OCI-LY7 (cell line): ENCODE measurements around the gene SLC30A2. TPM values are rescaled to one million over a fixed set of nuclear protein-coding genes. Genes with fewer than 3 reads are reported as not detected.

Experiments
- BruUV-seq: library from RNA; stranded (reverse); fragments of 400-500 nt; replicated peaks from 2 replicates; lab custom pipeline; 2021; lab: Mats Ljungman, UMichigan
- CTCF ChIA-PET: fragments of 300-600 bp; sonication (Branson Sonifier 250); formaldehyde crosslinking; loops from one replicate; lab custom pipeline; 2022; ENCODE audit warnings: antibody characterized with exemption; ENCODE audit not compliant: unreplicated experiment; lab: Charles Lee
- POLR2A ChIA-PET: fragments of 300-600 bp; sonication (Branson Sonifier 250); formaldehyde crosslinking; loops from one replicate; lab custom pipeline; 2022; ENCODE audit warnings: antibody characterized with exemption; lab: Charles Lee
- DNase-seq: peaks from one replicate; pipeline ENCODE4 v3.0.0-alpha.2; 2015; ENCODE audit warnings: low spot score
- H2AFZ ChIP-seq: fragments of 200-600 bp; sonication (generic), shearing (Covaris generic); 2 replicates; pipeline ENCODE4 v1.6.1; 2014; ENCODE audit warnings: mild to moderate bottlenecking, antibody characterized with exemption, low read length, moderate library complexity
- H3K27ac ChIP-seq: fragments of 200-600 bp; sonication (generic); 2 replicates; pipeline ENCODE4 v1.5.1; 2014; ENCODE audit warnings: mixed run types, low read depth, mild to moderate bottlenecking, moderate library complexity, low read length, inconsistent platforms; ENCODE audit not compliant: poor library complexity, severe bottlenecking
- H3K36me3 ChIP-seq: fragments of 200-600 bp; sonication (generic); 2 replicates; pipeline ENCODE4 v1.6.1; 2014; ENCODE audit warnings: mild to moderate bottlenecking, antibody characterized with exemption, low read length, moderate library complexity, mixed read lengths; ENCODE audit not compliant: insufficient read depth
- H3K4me1 ChIP-seq: fragments of 200-600 bp; sonication (generic); 2 replicates; pipeline ENCODE4 v1.5.1; 2014; ENCODE audit warnings: mild to moderate bottlenecking, low read length; ENCODE audit not compliant: insufficient read depth, poor library complexity, severe bottlenecking
- H3K4me2 ChIP-seq: fragments of 200-600 bp; sonication (generic); 2 replicates; pipeline ENCODE4 v1.6.1; 2014; ENCODE audit warnings: mild to moderate bottlenecking, low read length
- H3K4me3 ChIP-seq: fragments of 200-600 bp; sonication (generic); 2 replicates; pipeline ENCODE4 v1.5.1; 2014; ENCODE audit warnings: mild to moderate bottlenecking, low read depth, low read length; ENCODE audit not compliant: poor library complexity, severe bottlenecking
- H3K79me2 ChIP-seq: fragments of 200-600 bp; sonication (generic); 2 replicates; pipeline ENCODE4 v1.6.1; 2016; ENCODE audit warnings: low read depth, mild to moderate bottlenecking, low read length, moderate library complexity, mixed read lengths; ENCODE audit not compliant: insufficient read depth
- H3K9me2 ChIP-seq: fragments of 200-600 bp; sonication (generic); 2 replicates; pipeline ENCODE4 v1.6.1; 2016; ENCODE audit warnings: mild to moderate bottlenecking, low read length, mixed read lengths; ENCODE audit not compliant: insufficient read depth
- H3K9me3 ChIP-seq: fragments of 200-600 bp; sonication (generic); 2 replicates; pipeline ENCODE4 v1.6.1; 2014; ENCODE audit warnings: mild to moderate bottlenecking, mixed run types, low read length, mixed read lengths
- H4K20me1 ChIP-seq: fragments of 200-600 bp; sonication (generic); 2 replicates; pipeline ENCODE4 v1.6.1; 2014; ENCODE audit warnings: mild to moderate bottlenecking, antibody characterized with exemption, low read length, moderate library complexity, mixed read lengths; ENCODE audit not compliant: insufficient read depth
- CTCF ChIP-seq: fragments of 200-600 bp; sonication (generic); conservative IDR thresholded peaks from 2 replicates; pipeline ENCODE4 v1.5.1; 2014; ENCODE audit warnings: mild to moderate bottlenecking, antibody characterized with exemption, low read length, moderate library complexity, mixed read lengths
- EZH2phosphoT487 ChIP-seq: fragments of 200-600 bp; sonication (generic); IDR thresholded peaks from 2 replicates; pipeline ENCODE4 v1.6.1; 2018; ENCODE audit warnings: low read depth, borderline replicate concordance, mild to moderate bottlenecking, mixed run types, antibody characterized with exemption, low read length, moderate library complexity, mixed read lengths
- intact Hi-C: fragments of 100-400 bp; cut with micrococcal nuclease; formaldehyde crosslinking; loops from one replicate; pipeline ENCODE4 v1.10.0; 2022; ENCODE audit not compliant: unreplicated experiment
- total RNA-seq, 2 experiments: library from RNA; depleted of rRNA in 1 of 2; stranded (reverse); fragments of >200 nt in 1 of 2; shearing (Covaris generic) in 1 of 2; gene quantifications; 2 replicates each; pipeline ENCODE4 v1.2.3, GENCODE V29; 2014 to 2022

Gene SLC30A2
- total RNA-seq, 2 experiments from 2014 or later = not detected

GRCh38 chr1:26028490-26028980 lies 17.4 kb downstream of the SLC30A2 start:
- no TSS peak for BruUV-seq
- Histone ChIP-seq H3K79me2 (no peaks in the 10 kb centered on the region), H3K9me3 (no peaks in the 10 kb centered on the region), H3K4me2 (no peak overlapping the region), H3K4me1 (no peaks in the 10 kb centered on the region), H2AFZ (no peak overlapping the region), H3K36me3 (no peaks in the 10 kb centered on the region), H3K27ac (no peak overlapping the region), H4K20me1 (no peaks in the 10 kb centered on the region), H3K4me3 (no peak overlapping the region), H3K9me2 (no peaks in the 10 kb centered on the region)
- TF ChIP-seq CTCF (no peak), EZH2phosphoT487 (no peak)
- intact Hi-C loops = no loop called here
- CTCF ChIA-PET = no interaction called here
- POLR2A ChIA-PET = no interaction called here
- DNase-seq = no peak

GRCh38 chr1:26027716-26028489 lies 18.0 kb downstream of the SLC30A2 start:
- DNase-seq = no peak
- Histone ChIP-seq H3K9me3 (no peaks in the 10 kb centered on the region), H3K9me2 (no peaks in the 10 kb centered on the region), H4K20me1 (no peaks in the 10 kb centered on the region), H3K4me2 (no peak overlapping the region), H3K4me1 (no peaks in the 10 kb centered on the region), H3K4me3 (no peak overlapping the region), H3K27ac (no peak overlapping the region), H3K36me3 (no peaks in the 10 kb centered on the region), H2AFZ (no peak overlapping the region), H3K79me2 (no peaks in the 10 kb centered on the region)
- no TSS peak for BruUV-seq
- intact Hi-C loops = no loop called here
- ChIA-PET CTCF (no interaction called here), POLR2A (no interaction called here)
- TF ChIP-seq CTCF = no peak
- TF ChIP-seq EZH2phosphoT487 = no peak

GRCh38 chr1:26025517-26025916 lies 20.4 kb downstream of the SLC30A2 start:
- Histone ChIP-seq H4K20me1 (no peaks in the 10 kb centered on the region), H3K4me2 (no peak overlapping the region), H3K36me3 (no peaks in the 10 kb centered on the region), H3K9me3 (no peaks in the 10 kb centered on the region), H3K4me3 (no peak overlapping the region), H2AFZ (no peak overlapping the region), H3K4me1 (peaks cover 4% of the 10 kb centered on the region), H3K9me2 (no peaks in the 10 kb centered on the region), H3K79me2 (no peaks in the 10 kb centered on the region), H3K27ac (no peak overlapping the region)
- no peak for TF ChIP-seq EZH2phosphoT487
- no peak for TF ChIP-seq CTCF
- intact Hi-C loops = no loop called here
- no TSS peak for BruUV-seq
- ChIA-PET POLR2A (no interaction called here), CTCF (no interaction called here)
- no peak for DNase-seq
